Uterine smooth muscle cell (primary cell): Measurements from ENCODE around the gene PRSS8. TPM values are rescaled to one million over a fixed set of nuclear protein-coding genes. Genes with fewer than 3 reads are reported as not detected.

ENCODE experiments used
- total RNA-seq: library from RNA; depleted of rRNA; stranded (reverse); fragments of >200 nt; gene quantifications from 2 replicates; pipeline ENCODE4 v1.2.3, GENCODE V29; 2014

PRSS8 gene
- total RNA-seq = not detected in 2 replicates

GRCh38 chr16:31135535-31136286 is at the start of gene PRSS8:
Gene PRSS8 (minus strand): TSS chr16:31135727. CDS start chr16:31135498, 229 bp downstream.

GRCh38 chr16:31179747-31180459 is 44.4 kb upstream of the PRSS8 start, which contains the start of gene FUS:
Gene FUS (plus strand): TSS chr16:31180139. CDS start chr16:31180215, 76 bp downstream.

GRCh38 chr16:31149894-31150890 is 14.7 kb upstream of the PRSS8 start, which contains the start of gene PRSS36:
Gene PRSS36 (minus strand): TSS chr16:31150066. CDS start chr16:31150035, 31 bp downstream.

GRCh38 chr16:31117384-31118222 is 17.9 kb downstream of the PRSS8 start, which contains the start of gene KAT8:
Gene KAT8 (plus strand): TSS chr16:31117664. CDS start chr16:31117682, 18 bp downstream.

GRCh38 chr16:31108035-31108793 is 27.3 kb downstream of the PRSS8 start, which contains the start of gene BCKDK:
Gene BCKDK (plus strand): TSS chr16:31108386. CDS start chr16:31109224, 838 bp downstream.

GRCh38 chr16:31094424-31095120 is 41.0 kb downstream of the PRSS8 start, which contains the start of gene VKORC1:
Gene VKORC1 (minus strand): TSS chr16:31094797. CDS start chr16:31094729, 68 bp downstream.

GRCh38 chr16:31088459-31089183 is 46.9 kb downstream of the PRSS8 start, which contains the start of gene PRSS53:
Gene PRSS53 (minus strand): TSS chr16:31088943. CDS start chr16:31088809, 134 bp downstream.

Other genes with a start within 250 kb of the PRSS8 start
- gene BCL7C, start 241.7 kb downstream of the PRSS8 start, total RNA-seq = 51.4 and 53.5 TPM in 2 replicates
- gene CTF1, start 239.1 kb downstream of the PRSS8 start, total RNA-seq = 2.2 and 3.0 TPM in 2 replicates
- 20.0 and 28.0 TPM in 2 replicates for gene FBXL19, start 212.2 kb downstream of the PRSS8 start, total RNA-seq
- gene ORAI3, start 186.7 kb downstream of the PRSS8 start, total RNA-seq = 24.9 and 35.2 TPM in 2 replicates
- gene SETD1A, start 178.0 kb downstream of the PRSS8 start, total RNA-seq = 2.7 and 6.6 TPM in 2 replicates
- 28.0 and 35.6 TPM in 2 replicates for gene HSD3B7, start 150.5 kb downstream of the PRSS8 start, total RNA-seq
- gene STX1B, start 125.1 kb downstream of the PRSS8 start, total RNA-seq = 2.1 and 2.5 TPM in 2 replicates
- gene STX4, start 102.2 kb downstream of the PRSS8 start, total RNA-seq = 26.0 and 31.5 TPM in 2 replicates
- 10.6 and 14.1 TPM in 2 replicates for gene ZNF668, start 61.5 kb downstream of the PRSS8 start, total RNA-seq
- gene ZNF646, start 61.3 kb downstream of the PRSS8 start, total RNA-seq = 13.9 and 15.1 TPM in 2 replicates
- gene PRSS53, start 46.8 kb downstream of the PRSS8 start, total RNA-seq = 2.7 and 3.2 TPM in 2 replicates
- 98.5 and 142 TPM in 2 replicates for gene VKORC1, start 40.9 kb downstream of the PRSS8 start, total RNA-seq
- gene BCKDK, start 27.3 kb downstream of the PRSS8 start, total RNA-seq = 16.9 and 18.6 TPM in 2 replicates
- 33.6 and 37.0 TPM in 2 replicates for gene KAT8, start 18.1 kb downstream of the PRSS8 start, total RNA-seq
- 0.33 and 0.75 TPM in 2 replicates for gene PRSS36, start 14.3 kb upstream of the PRSS8 start, total RNA-seq
- 79.6 and 121 TPM in 2 replicates for gene FUS, start 44.4 kb upstream of the PRSS8 start, total RNA-seq
- gene PYCARD, start 67.0 kb upstream of the PRSS8 start, total RNA-seq = 57.3 and 76.4 TPM in 2 replicates
- under 0.01 TPM in 1 of 2 replicates, not detected in the other for gene TRIM72, start 78.4 kb upstream of the PRSS8 start, total RNA-seq
- gene PYDC1, start 81.4 kb upstream of the PRSS8 start, total RNA-seq = not detected in 2 replicates
- gene ITGAM, start 124.2 kb upstream of the PRSS8 start, total RNA-seq = 0.11 TPM in 1 of 2 replicates, not detected in the other
- 1.2 and 3.4 TPM in 2 replicates for gene ITGAX, start 219.4 kb upstream of the PRSS8 start, total RNA-seq